HepG2 (cell line): ENCODE data around the gene TMPRSS11E. TPM values are rescaled to one million over a fixed set of nuclear protein-coding genes. Genes with fewer than 3 reads are reported as not detected.

Experiments used
- ATAC-seq: fragments of 200-7000 bp; cut with Tn5 transposase; 3 replicates; pipeline ENCODE4 v1.9.1; 2020; ENCODE audit warnings: mild to moderate bottlenecking, moderate library complexity
- BruUV-seq: library from RNA; stranded (reverse); fragments of 400-500 nt; replicated peaks from 2 replicates; lab custom pipeline; 2021; lab: Mats Ljungman, UMichigan
- CTCF ChIA-PET: fragments of 300-600 bp; formaldehyde crosslinking; extraction: SDS; loops from one replicate; lab custom pipeline; 2021; ENCODE audit warnings: low total read pairs, inconsistent platforms, low intra/inter-chr PET ratio; lab: Yijun Ruan, JAX
- POLR2A ChIA-PET: fragments of 350-600 bp; sonication (Branson Sonifier 250); formaldehyde crosslinking; loops from one replicate; lab custom pipeline; 2020; ENCODE audit warnings: antibody characterized with exemption, inconsistent platforms; lab: Yijun Ruan, JAX
- DNase-seq: peaks from one replicate; pipeline ENCODE4 v3.0.0-alpha.2; 2015; ENCODE audit warnings: low spot score
- FAIRE-seq: peaks from 3 replicates; lab custom pipeline; 2011; peaks lifted over from hg19 to GRCh38; lab: Jason Lieb, UNC
- H2AFZ ChIP-seq: one replicate; pipeline ENCODE4 v1.6.1; 2011; ENCODE audit warnings: low read length, inconsistent platforms
- H3K27ac ChIP-seq: fragments of 300-600 bp; 3 replicates; pipeline ENCODE4 v1.8.0; 2011; ENCODE audit warnings: mixed run types, mild to moderate bottlenecking, mixed read lengths, low read length, inconsistent platforms; ENCODE audit not compliant: insufficient read depth; ENCODE audit errors: extremely low read length
- H3K27me3 ChIP-seq, 2 experiments: fragments of 200-600 bp in 1 of 2; 2 replicates in 1 of 2; 3 replicates in 1 of 2; pipeline versions ENCODE4 v1.6.0 to v1.8.0; 2011; ENCODE audit warnings: low read length in 2 of 2, mild to moderate bottlenecking in 2 of 2, moderate library complexity in 2 of 2, inconsistent platforms in 1 of 2; ENCODE audit not compliant: insufficient read depth in 2 of 2, control insufficient read depth in 1 of 2
- H3K36me3 ChIP-seq, 2 experiments: fragments of 200-600 bp in 1 of 2; replicated peaks in 1 of 2; 2 replicates in 1 of 2; 3 replicates in 1 of 2; pipeline versions ENCODE4 v1.5.1 to v1.8.0; 2011; ENCODE audit warnings: low read length in 2 of 2, inconsistent platforms in 1 of 2; ENCODE audit not compliant: insufficient read depth in 2 of 2, control insufficient read depth in 1 of 2
- H3K4me1 ChIP-seq: 2 replicates; pipeline ENCODE4 v1.5.1; 2012; ENCODE audit warnings: low read length, inconsistent platforms; ENCODE audit not compliant: insufficient read depth
- H3K4me2 ChIP-seq: 2 replicates; pipeline ENCODE4 v1.6.0; 2011; ENCODE audit warnings: low read depth, low read length, inconsistent platforms
- H3K4me3 ChIP-seq, 3 experiments: fragments of 200-600 bp in 1 of 3; sonication (generic), shearing (Covaris generic) in 1 of 3; replicated peaks in 1 of 3; 2 replicates each; pipeline ENCODE4 v1.5.1; 2011 to 2016; ENCODE audit warnings: low read length in 3 of 3, inconsistent platforms in 2 of 3, low read depth in 2 of 3, mild to moderate bottlenecking in 2 of 3, control low read depth in 1 of 3, mixed read lengths in 1 of 3; ENCODE audit not compliant: insufficient read depth in 1 of 3
- H3K79me2 ChIP-seq: one replicate; pipeline ENCODE4 v1.6.1; 2011; ENCODE audit warnings: low read length, inconsistent platforms; ENCODE audit not compliant: insufficient read depth
- H3K9ac ChIP-seq: 2 replicates; pipeline ENCODE4 v1.6.0; 2011; ENCODE audit warnings: mild to moderate bottlenecking, low read depth, low read length, inconsistent platforms; ENCODE audit not compliant: insufficient read depth
- H3K9me3 ChIP-seq: 2 replicates; pipeline ENCODE4 v1.5.1; 2012; ENCODE audit warnings: mild to moderate bottlenecking, low read length
- H4K20me1 ChIP-seq: 2 replicates; pipeline ENCODE4 v1.6.0; 2011; ENCODE audit warnings: inconsistent platforms, mild to moderate bottlenecking, low read length, moderate library complexity; ENCODE audit not compliant: insufficient read depth
- FIP1L1 ChIP-seq: fragments of 200-400 bp; formaldehyde crosslinking; IDR thresholded peaks from 2 replicates; pipeline ENCODE4 v1.6.1; 2018; ENCODE audit warnings: low read depth, mild to moderate bottlenecking, low read length, moderate library complexity, borderline replicate concordance; ENCODE audit not compliant: insufficient read depth
- KDM4B ChIP-seq: sonication (generic); formaldehyde crosslinking; IDR thresholded peaks from 2 replicates; pipeline ENCODE4 v1.4.0; 2020; ENCODE audit warnings: missing genetic modification reagents
- KLF11 ChIP-seq: IDR thresholded peaks from 2 replicates; pipeline ENCODE4 v1.6.1; 2016; ENCODE audit warnings: missing compliant biosample characterization
- LCORL ChIP-seq, 2 experiments: fragments of 450-650 bp in 1 of 2; sonication (generic) in 1 of 2; formaldehyde crosslinking in 1 of 2; IDR thresholded peaks; 2 replicates each; pipeline versions ENCODE4 v1.5.0 to v1.6.1; 2017 to 2020; ENCODE audit warnings: antibody characterized with exemption in 1 of 2, missing genetic modification reagents in 1 of 2
- MED1 ChIP-seq: sonication (generic); formaldehyde crosslinking; IDR thresholded peaks from 2 replicates; pipeline ENCODE4 v1.4.0; 2020; ENCODE audit warnings: missing genetic modification reagents
- RBM39 ChIP-seq: fragments of 200-400 bp; formaldehyde crosslinking; IDR thresholded peaks from one replicate; pipeline ENCODE4 v1.6.1; 2018; ENCODE audit warnings: antibody characterized with exemption, mild to moderate bottlenecking, low read depth, low read length; ENCODE audit not compliant: poor library complexity, severe bottlenecking
- SNAPC2 ChIP-seq: sonication (generic); formaldehyde crosslinking; IDR thresholded peaks from 2 replicates; pipeline ENCODE4 v1.8.1; 2022; ENCODE audit warnings: mild to moderate bottlenecking, missing genetic modification reagents
- TBX3 ChIP-seq: fragments of 450-650 bp; IDR thresholded peaks from 2 replicates; pipeline ENCODE4 v1.6.1; 2017; ENCODE audit warnings: antibody characterized with exemption, mild to moderate bottlenecking, inconsistent platforms, borderline replicate concordance
- TCF7 ChIP-seq: sonication (generic); IDR thresholded peaks from 2 replicates; pipeline ENCODE4 v1.6.1; 2016; ENCODE audit warnings: antibody characterized with exemption, low read depth
- TCF7L2 ChIP-seq: IDR thresholded peaks from 2 replicates; pipeline ENCODE4 v1.6.1; 2011; ENCODE audit warnings: mild to moderate bottlenecking, low read depth, low read length, moderate library complexity
- ZFP36L1 ChIP-seq: sonication (generic); formaldehyde crosslinking; IDR thresholded peaks from 2 replicates; pipeline ENCODE4 v1.8.0; 2022; ENCODE audit warnings: mild to moderate bottlenecking, missing genetic modification reagents, moderate library complexity
- ZMAT3 ChIP-seq: sonication (generic); formaldehyde crosslinking; conservative IDR thresholded peaks from 2 replicates; pipeline ENCODE4 v1.7.0; 2021; ENCODE audit warnings: missing genetic modification reagents
- ZNF263 ChIP-seq: sonication (generic); formaldehyde crosslinking; IDR thresholded peaks from 2 replicates; pipeline ENCODE4 v1.4.0; 2020; ENCODE audit warnings: missing genetic modification reagents
- ZNF337 ChIP-seq: sonication (generic); formaldehyde crosslinking; IDR thresholded peaks from 2 replicates; pipeline ENCODE4 v1.5.1; 2020; ENCODE audit warnings: missing genetic modification reagents, low read depth, mild to moderate bottlenecking, borderline replicate concordance
- ZNF589 ChIP-seq: sonication (generic); formaldehyde crosslinking; conservative IDR thresholded peaks from 2 replicates; pipeline ENCODE4 v1.8.0; 2022; ENCODE audit warnings: mild to moderate bottlenecking, moderate library complexity, missing genetic modification reagents
- ZNF615 ChIP-seq: sonication (generic); formaldehyde crosslinking; IDR thresholded peaks from 2 replicates; pipeline ENCODE4 v1.5.0; 2020; ENCODE audit warnings: mild to moderate bottlenecking, missing genetic modification reagents, borderline replicate concordance
- ZNF841 ChIP-seq: sonication (generic); formaldehyde crosslinking; IDR thresholded peaks from 2 replicates; pipeline ENCODE4 v1.8.1; 2023; ENCODE audit warnings: missing genetic modification reagents, borderline replicate concordance
- WGBS: methylation state at CpG from one replicate; pipeline ENCODE4 v1.1.6; 2017; ENCODE audit warnings: low lambda C conversion rate; 5-methylcytosine and 5-hydroxymethylcytosine counted together
- in situ Hi-C: cut with HindIII; loops from 2 replicates; pipeline ENCODE4 v1.10.0; 2017; ENCODE audit warnings: low pct_unique_long_range_greater_than_20kb; ENCODE audit not compliant: extremely low pct_ligation_motif_present
- intact Hi-C: fragments of 100-400 bp; cut with micrococcal nuclease; formaldehyde crosslinking; loops from one replicate; pipeline ENCODE4 v1.10.0; 2022; ENCODE audit not compliant: unreplicated experiment
- polyA plus RNA-seq, 8 experiments: library from polyadenylated mRNA; depleted of rRNA in 3 of 8; stranded (reverse) in 7 of 8; unstranded in 1 of 8; fragments of >200 nt; fragmentation: Illumina TruSeq in 4 of 8; extraction: Trizol in 4 of 8; gene quantifications; 2 replicates each; pipeline versions ENCODE4 v1.2.1 to v1.2.3, GENCODE V29; 2011 to 2016; ENCODE audit warnings: low read depth in 4 of 8, missing spikeins in 1 of 8, mixed read lengths in 1 of 8; ENCODE audit not compliant: insufficient read depth in 1 of 8
- total RNA-seq, 5 experiments: library from RNA; depleted of rRNA; stranded (reverse); fragments of >200 nt; fragmentation: Illumina TruSeq; extraction: Trizol; gene quantifications; 2 replicates each; pipeline ENCODE4 v1.2.3, GENCODE V29; 2016; ENCODE audit warnings: low read depth in 1 of 5
- TF ChIP-seq, protein P1 (sequence below): IDR thresholded peaks from 2 replicates; pipeline ENCODE4 v1.6.1; 2016; ENCODE audit warnings: missing biosample characterization, missing genetic modification reagents, low read depth
- TF ChIP-seq, protein P2 (sequence below): sonication (generic); formaldehyde crosslinking; IDR thresholded peaks from 2 replicates; pipeline ENCODE4 v1.4.0; 2020; ENCODE audit warnings: missing genetic modification reagents

TMPRSS11E gene
- total and polyA plus RNA-seq, 2 of the 13 experiments (the other 11 are each of a cell fraction or from before 2014, with no cell fraction given) = not detected

DNA sequence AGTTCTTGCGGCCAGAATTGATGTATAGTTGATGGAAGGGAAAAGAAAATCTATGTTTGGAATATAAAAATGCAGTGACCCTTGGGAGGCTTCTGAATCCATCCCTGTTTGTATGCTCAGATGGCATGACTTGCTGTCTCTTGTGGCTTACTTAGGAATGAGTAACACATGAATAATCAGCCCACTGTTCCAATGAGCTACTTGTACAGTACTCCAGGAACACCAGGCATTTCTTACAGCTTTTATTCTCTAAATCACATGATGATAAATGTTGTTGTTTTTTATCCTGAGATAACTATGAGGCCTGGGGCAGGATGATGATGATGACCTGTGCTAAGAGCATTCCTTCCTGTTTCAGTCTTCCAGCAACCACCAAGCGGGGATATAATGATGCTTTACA is 18.9 kb downstream of the TMPRSS11E start:
- intact Hi-C loops = no loop called here

DNA sequence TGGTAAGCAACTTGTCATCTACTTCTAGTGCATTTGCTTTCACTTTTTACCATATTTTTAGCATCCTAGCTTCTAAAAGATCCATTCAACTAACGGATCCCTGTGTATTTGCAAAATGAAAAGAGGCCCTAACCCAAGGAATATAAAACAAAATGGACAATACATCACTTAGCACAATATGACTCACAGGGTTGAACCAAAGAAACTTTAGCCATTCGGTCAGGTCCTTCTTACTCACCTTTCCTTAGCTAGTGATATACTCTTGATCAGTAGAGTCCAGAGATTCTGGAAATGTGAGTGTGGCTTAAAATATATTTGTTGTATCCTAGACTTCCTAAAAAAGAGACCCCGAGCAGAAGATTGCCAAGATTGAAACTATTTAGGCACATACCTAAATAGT is 19.5 kb downstream of the TMPRSS11E start:
- WGBS = 4% methylated on average over 3 of the region's 3 CpGs
- no TSS peak for BruUV-seq
- TF ChIP-seq ZNF337 (no peak), MED1 (CRISPR knock-in tag) (no peak), FIP1L1 (no peak), ZFP36L1 (CRISPR knock-in tag) (no peak), ZNF615 (CRISPR knock-in tag) (no peak), RBM39 (no peak), TBX3 (no peak), LCORL (IDR thresholded peaks at IDR 0.05) (no peak), LCORL (CRISPR knock-in tag; IDR thresholded peaks at IDR 0.05) (no peak), KDM4B (CRISPR knock-in tag) (no peak), ZNF589 (CRISPR knock-in tag) (no peak), ZNF263 (CRISPR knock-in tag) (no peak), ZNF841 (CRISPR knock-in tag) (no peak), TCF7L2 (no peak)
- TF ChIP-seq, protein P1, sequence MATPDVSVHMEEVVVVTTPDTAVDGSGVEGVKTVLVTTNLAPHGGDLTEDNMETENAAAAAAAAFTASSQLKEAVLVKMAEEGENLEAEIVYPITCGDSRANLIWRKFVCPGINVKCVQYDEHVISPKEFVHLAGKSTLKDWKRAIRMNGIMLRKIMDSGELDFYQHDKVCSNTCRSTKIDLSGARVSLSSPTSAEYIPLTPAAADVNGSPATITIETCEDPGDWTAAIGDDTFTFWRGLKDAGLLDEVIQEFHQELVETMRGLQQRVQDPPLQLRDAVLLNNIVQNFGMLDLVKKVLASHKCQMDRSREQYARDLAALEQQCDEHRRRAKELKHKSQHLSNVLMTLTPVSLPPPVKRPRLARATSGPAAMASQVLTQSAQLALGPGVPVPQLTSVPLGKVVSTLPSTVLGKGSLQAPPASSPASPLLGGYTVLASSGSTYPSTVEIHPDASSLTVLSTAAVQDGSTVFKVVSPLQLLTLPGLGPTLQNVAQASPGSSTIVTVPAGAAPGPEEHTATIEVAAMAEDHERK (CRISPR knock-in tag) = no peak
- TF ChIP-seq, protein P2, sequence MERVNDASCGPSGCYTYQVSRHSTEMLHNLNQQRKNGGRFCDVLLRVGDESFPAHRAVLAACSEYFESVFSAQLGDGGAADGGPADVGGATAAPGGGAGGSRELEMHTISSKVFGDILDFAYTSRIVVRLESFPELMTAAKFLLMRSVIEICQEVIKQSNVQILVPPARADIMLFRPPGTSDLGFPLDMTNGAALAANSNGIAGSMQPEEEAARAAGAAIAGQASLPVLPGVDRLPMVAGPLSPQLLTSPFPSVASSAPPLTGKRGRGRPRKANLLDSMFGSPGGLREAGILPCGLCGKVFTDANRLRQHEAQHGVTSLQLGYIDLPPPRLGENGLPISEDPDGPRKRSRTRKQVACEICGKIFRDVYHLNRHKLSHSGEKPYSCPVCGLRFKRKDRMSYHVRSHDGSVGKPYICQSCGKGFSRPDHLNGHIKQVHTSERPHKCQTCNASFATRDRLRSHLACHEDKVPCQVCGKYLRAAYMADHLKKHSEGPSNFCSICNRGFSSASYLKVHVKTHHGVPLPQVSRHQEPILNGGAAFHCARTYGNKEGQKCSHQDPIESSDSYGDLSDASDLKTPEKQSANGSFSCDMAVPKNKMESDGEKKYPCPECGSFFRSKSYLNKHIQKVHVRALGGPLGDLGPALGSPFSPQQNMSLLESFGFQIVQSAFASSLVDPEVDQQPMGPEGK (CRISPR knock-in tag) = no peak
- TF ChIP-seq, all 625 proteins: peak for 0
- Histone ChIP-seq H3K9ac (no peak overlapping the region), H3K4me3 (no peak overlapping the region), H4K20me1 (no peaks in the 10 kb centered on the region), H3K79me2 (no peaks in the 10 kb centered on the region), H2AFZ (no peak overlapping the region), H3K4me1 (no peaks in the 10 kb centered on the region), H3K4me2 (no peak overlapping the region), H3K27ac (no peak overlapping the region), H3K27me3 (no peaks in the 10 kb centered on the region), H3K9me3 (no peaks in the 10 kb centered on the region), H3K36me3 (no peaks in the 10 kb centered on the region)
- POLR2A ChIA-PET = no interaction called here
- DNase-seq (no peak), FAIRE-seq (no peak), ATAC-seq (no peak)
- CTCF ChIA-PET = no interaction called here
- in situ Hi-C loops (no loop called here), intact Hi-C loops (no loop called here)

More for the DNA sequence above, 18.9 kb downstream of the TMPRSS11E start:
- Histone ChIP-seq H3K4me1 (no peaks in the 10 kb centered on the region), H3K4me3 (no peak overlapping the region), H3K4me2 (no peak overlapping the region), H3K36me3 (no peaks in the 10 kb centered on the region), H3K79me2 (no peaks in the 10 kb centered on the region), H3K27me3 (no peaks in the 10 kb centered on the region), H4K20me1 (no peaks in the 10 kb centered on the region), H3K27ac (no peak overlapping the region), H3K9me3 (no peaks in the 10 kb centered on the region), H2AFZ (no peak overlapping the region), H3K9ac (no peak overlapping the region)
- no peak for FAIRE-seq
- TF ChIP-seq TCF7 (no peak), ZMAT3 (CRISPR knock-in tag) (no peak), SNAPC2 (CRISPR knock-in tag) (no peak), KLF11 (no peak)
- ATAC-seq = no peak
- no TSS peak for BruUV-seq
- ChIA-PET CTCF (no interaction called here), POLR2A (no interaction called here)
- in situ Hi-C loops = no loop called here
- 8% methylated on average over 2 of the region's 2 CpGs for WGBS
- DNase-seq = no peak
